ENCODE results near the gene TULP4.
"Not testable (repeated sequence)": the region's sequence is repeated elsewhere in the genome, so short reads cannot be mapped to it uniquely, and the experiment has no call there.

Gene TULP4

GRCh38 chr6:158476389-158476788, 164.1 kb downstream of the TULP4 start:
- TF ChIP-seq, protein P1, sequence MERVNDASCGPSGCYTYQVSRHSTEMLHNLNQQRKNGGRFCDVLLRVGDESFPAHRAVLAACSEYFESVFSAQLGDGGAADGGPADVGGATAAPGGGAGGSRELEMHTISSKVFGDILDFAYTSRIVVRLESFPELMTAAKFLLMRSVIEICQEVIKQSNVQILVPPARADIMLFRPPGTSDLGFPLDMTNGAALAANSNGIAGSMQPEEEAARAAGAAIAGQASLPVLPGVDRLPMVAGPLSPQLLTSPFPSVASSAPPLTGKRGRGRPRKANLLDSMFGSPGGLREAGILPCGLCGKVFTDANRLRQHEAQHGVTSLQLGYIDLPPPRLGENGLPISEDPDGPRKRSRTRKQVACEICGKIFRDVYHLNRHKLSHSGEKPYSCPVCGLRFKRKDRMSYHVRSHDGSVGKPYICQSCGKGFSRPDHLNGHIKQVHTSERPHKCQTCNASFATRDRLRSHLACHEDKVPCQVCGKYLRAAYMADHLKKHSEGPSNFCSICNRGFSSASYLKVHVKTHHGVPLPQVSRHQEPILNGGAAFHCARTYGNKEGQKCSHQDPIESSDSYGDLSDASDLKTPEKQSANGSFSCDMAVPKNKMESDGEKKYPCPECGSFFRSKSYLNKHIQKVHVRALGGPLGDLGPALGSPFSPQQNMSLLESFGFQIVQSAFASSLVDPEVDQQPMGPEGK (CRISPR knock-in tag; IDR thresholded peaks at IDR 0.05; ENCODE audit: borderline replicate concordance) = no peak
- TF ChIP-seq PPARA (CRISPR knock-in tag; IDR thresholded peaks at IDR 0.05; ENCODE audit: borderline replicate concordance) (no peak), TOX (CRISPR knock-in tag; IDR thresholded peaks at IDR 0.05; ENCODE audit: borderline replicate concordance) (no peak), CREB5 (CRISPR knock-in tag; IDR thresholded peaks at IDR 0.05; ENCODE audit: low read depth) (no peak), ZNF565 (CRISPR knock-in tag; conservative IDR thresholded peaks at IDR 0.05; ENCODE audit: low read depth) (no peak), OSR1 (CRISPR knock-in tag; IDR thresholded peaks at IDR 0.05) (no peak), ISL1 (CRISPR knock-in tag; IDR thresholded peaks at IDR 0.05) (no peak), ZNF8 (CRISPR knock-in tag; IDR thresholded peaks at IDR 0.05) (no peak), ZFP3 (CRISPR knock-in tag; IDR thresholded peaks at IDR 0.05) (no peak), ZNF70 (CRISPR knock-in tag; IDR thresholded peaks at IDR 0.05) (no peak), SNAI2 (CRISPR knock-in tag; IDR thresholded peaks at IDR 0.05) (no peak), RARB (CRISPR knock-in tag; IDR thresholded peaks at IDR 0.05) (no peak), CSDC2 (CRISPR knock-in tag; IDR thresholded peaks at IDR 0.05) (no peak), BACH2 (CRISPR knock-in tag; IDR thresholded peaks at IDR 0.05; ENCODE audit: borderline replicate concordance) (no peak)
- TF ChIP-seq, protein P2, sequence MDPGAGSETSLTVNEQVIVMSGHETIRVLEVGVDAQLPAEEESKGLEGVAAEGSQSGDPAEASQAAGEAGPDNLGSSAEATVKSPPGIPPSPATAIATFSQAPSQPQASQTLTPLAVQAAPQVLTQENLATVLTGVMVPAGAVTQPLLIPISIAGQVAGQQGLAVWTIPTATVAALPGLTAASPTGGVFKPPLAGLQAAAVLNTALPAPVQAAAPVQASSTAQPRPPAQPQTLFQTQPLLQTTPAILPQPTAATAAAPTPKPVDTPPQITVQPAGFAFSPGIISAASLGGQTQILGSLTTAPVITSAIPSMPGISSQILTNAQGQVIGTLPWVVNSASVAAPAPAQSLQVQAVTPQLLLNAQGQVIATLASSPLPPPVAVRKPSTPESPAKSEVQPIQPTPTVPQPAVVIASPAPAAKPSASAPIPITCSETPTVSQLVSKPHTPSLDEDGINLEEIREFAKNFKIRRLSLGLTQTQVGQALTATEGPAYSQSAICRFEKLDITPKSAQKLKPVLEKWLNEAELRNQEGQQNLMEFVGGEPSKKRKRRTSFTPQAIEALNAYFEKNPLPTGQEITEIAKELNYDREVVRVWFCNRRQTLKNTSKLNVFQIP (CRISPR knock-in tag; IDR thresholded peaks at IDR 0.05; ENCODE audit: borderline replicate concordance, low read depth) = no peak
- TF ChIP-seq, protein P3, sequence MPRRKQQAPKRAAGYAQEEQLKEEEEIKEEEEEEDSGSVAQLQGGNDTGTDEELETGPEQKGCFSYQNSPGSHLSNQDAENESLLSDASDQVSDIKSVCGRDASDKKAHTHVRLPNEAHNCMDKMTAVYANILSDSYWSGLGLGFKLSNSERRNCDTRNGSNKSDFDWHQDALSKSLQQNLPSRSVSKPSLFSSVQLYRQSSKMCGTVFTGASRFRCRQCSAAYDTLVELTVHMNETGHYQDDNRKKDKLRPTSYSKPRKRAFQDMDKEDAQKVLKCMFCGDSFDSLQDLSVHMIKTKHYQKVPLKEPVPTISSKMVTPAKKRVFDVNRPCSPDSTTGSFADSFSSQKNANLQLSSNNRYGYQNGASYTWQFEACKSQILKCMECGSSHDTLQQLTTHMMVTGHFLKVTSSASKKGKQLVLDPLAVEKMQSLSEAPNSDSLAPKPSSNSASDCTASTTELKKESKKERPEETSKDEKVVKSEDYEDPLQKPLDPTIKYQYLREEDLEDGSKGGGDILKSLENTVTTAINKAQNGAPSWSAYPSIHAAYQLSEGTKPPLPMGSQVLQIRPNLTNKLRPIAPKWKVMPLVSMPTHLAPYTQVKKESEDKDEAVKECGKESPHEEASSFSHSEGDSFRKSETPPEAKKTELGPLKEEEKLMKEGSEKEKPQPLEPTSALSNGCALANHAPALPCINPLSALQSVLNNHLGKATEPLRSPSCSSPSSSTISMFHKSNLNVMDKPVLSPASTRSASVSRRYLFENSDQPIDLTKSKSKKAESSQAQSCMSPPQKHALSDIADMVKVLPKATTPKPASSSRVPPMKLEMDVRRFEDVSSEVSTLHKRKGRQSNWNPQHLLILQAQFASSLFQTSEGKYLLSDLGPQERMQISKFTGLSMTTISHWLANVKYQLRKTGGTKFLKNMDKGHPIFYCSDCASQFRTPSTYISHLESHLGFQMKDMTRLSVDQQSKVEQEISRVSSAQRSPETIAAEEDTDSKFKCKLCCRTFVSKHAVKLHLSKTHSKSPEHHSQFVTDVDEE (CRISPR knock-in tag; IDR thresholded peaks at IDR 0.05) = no peak
- ATAC-seq = no peak

- ATAC-seq = not testable (repeated sequence)
Observed at GRCh38 chr6:158477722-158478121, 165.5 kb downstream of the TULP4 start.

GRCh38 chr6:158480989-158481388, 168.7 kb downstream of the TULP4 start:
- no peak for TF ChIP-seq RARB (CRISPR knock-in tag; IDR thresholded peaks at IDR 0.05)
- no peak for TF ChIP-seq GLIS3 (CRISPR knock-in tag; IDR thresholded peaks at IDR 0.05)
- TF ChIP-seq ESRRG (CRISPR knock-in tag; IDR thresholded peaks at IDR 0.05) = no peak
- TF ChIP-seq ZNF8 (CRISPR knock-in tag; IDR thresholded peaks at IDR 0.05) = no peak
- ATAC-seq = no peak; the same call in 1 of the 3 replicates

DNA sequence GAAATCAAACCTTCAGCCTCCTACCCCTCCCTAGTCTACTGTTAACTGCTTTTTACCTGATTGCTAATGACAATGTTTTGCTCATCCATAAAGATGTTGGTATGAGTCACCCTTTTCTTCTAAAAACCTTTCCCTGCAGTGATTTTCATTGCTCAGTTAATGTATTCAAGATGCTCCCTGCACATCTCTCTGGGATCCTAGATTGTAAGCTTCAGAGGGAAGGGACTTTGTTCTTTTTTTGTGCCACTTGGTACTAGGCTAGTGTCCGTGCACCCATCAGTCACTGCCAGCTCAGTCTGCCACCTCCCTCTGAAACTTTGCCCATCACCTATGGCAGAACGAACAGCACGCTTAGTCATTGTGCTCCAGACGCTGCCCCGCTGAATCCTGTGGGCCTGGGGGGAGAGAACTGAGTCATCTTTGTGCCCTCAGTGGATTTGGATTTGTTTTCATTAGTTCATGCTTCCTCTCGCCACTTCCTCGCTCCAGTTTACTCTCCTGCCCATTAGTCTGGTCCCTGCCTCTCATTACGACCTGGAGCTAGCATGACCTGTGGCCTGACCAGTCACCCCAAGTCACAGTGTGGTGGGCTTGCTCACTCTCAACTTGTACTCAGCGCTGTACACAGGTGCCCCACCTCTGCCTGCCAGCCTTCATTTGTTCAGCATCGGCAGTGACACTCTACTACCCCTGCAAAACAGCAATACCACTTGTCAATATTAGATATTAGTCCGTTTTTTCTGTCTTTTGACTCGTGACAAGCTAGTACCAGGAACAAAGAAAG, 169.6 kb downstream of the TULP4 start:
- no peak for TF ChIP-seq ARNTL (CRISPR knock-in tag; IDR thresholded peaks at IDR 0.05; ENCODE audit: borderline replicate concordance, low read depth)
- TF ChIP-seq, protein P1 (CRISPR knock-in tag; IDR thresholded peaks at IDR 0.05; ENCODE audit: borderline replicate concordance) = peak; percentile 60; the same call in 1 of the 2 replicates
- TF ChIP-seq ZFP3 (CRISPR knock-in tag; IDR thresholded peaks at IDR 0.05) = no peak; the same call in 1 of the 2 replicates
- TF ChIP-seq, protein P4, sequence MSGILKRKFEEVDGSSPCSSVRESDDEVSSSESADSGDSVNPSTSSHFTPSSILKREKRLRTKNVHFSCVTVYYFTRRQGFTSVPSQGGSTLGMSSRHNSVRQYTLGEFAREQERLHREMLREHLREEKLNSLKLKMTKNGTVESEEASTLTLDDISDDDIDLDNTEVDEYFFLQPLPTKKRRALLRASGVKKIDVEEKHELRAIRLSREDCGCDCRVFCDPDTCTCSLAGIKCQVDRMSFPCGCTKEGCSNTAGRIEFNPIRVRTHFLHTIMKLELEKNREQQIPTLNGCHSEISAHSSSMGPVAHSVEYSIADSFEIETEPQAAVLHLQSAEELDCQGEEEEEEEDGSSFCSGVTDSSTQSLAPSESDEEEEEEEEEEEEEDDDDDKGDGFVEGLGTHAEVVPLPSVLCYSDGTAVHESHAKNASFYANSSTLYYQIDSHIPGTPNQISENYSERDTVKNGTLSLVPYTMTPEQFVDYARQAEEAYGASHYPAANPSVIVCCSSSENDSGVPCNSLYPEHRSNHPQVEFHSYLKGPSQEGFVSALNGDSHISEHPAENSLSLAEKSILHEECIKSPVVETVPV (CRISPR knock-in tag; IDR thresholded peaks at IDR 0.05) = no peak
- TF ChIP-seq GLIS3 (CRISPR knock-in tag; IDR thresholded peaks at IDR 0.05) = no peak
- no peak for TF ChIP-seq ZNF70 (CRISPR knock-in tag; IDR thresholded peaks at IDR 0.05)
- TF ChIP-seq OSR1 (CRISPR knock-in tag; IDR thresholded peaks at IDR 0.05) = no peak
- peak; percentile 88 for ATAC-seq

All from SK-N-SH treated with all-trans-retinoic acid at 6 μM for 48 hours (cell line).